Muscle of arm (tissue), 14 donors: Measurements from ENCODE around the gene ORM2. TPM values are rescaled to one million over a fixed set of nuclear protein-coding genes. Genes with fewer than 3 reads are reported as not detected.
A peak's percentile ranks its signal among the peaks of the same experiment; 100 is the strongest.
"Not testable (repeated sequence)": the region's sequence is repeated elsewhere in the genome, so short reads cannot be mapped to it uniquely, and the experiment has no call there.

ENCODE experiments used
- DNase-seq: peaks from one replicate; pipeline ENCODE4 v3.0.0-alpha.2; 2013
- long read RNA-seq, 11 donors: transcript quantifications; one replicate each; lab custom pipeline, GENCODE V29; 2026
- polyA plus RNA-seq, 12 donors: library from polyadenylated mRNA; unstranded; fragments of 120-200 nt; gene quantifications; one replicate each; pipeline ENCODE4 v1.2.1, GENCODE V29; 2013; ENCODE audit not compliant: insufficient read length in 12 of 12

ORM2 gene
- polyA plus RNA-seq = 1 to 10 TPM in 1 of 12 donors, under 1 TPM in 1, not detected in 10; 0.73 to 1.0 TPM
- long read RNA-seq, donor 1 = 0 reads
- long read RNA-seq, donor 2 = 0 reads
- long read RNA-seq, donor 3 = 0 reads
- long read RNA-seq, donor 4 = 0 reads
- long read RNA-seq, donor 5 = 0 reads
- long read RNA-seq, donor 6 = 0 reads
- long read RNA-seq, donor 7 = 0 reads
- long read RNA-seq, donor 8 = 0 reads
- long read RNA-seq, donor 9 = 0 reads
- long read RNA-seq, donor 10 = 0 reads
- long read RNA-seq, donor 11 = 0 reads

DNA sequence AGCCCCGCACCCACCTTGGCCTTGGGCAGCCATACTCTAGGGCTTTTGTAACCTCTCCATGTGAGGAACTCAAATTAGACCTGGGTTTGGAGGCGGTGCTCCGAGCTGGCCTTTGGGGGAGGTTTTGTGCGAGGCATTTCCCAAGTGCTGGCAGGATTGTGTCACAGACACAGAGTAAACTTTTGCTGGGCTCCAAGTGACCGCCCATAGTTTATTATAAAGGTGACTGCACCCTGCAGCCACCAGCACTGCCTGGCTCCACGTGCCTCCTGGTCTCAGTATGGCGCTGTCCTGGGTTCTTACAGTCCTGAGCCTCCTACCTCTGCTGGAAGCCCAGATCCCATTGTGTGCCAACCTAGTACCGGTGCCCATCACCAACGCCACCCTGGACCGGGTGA lies at the start of gene ORM2:
Gene ORM2 (plus strand): TSS at position 245 of the 398 bp plus-strand sequence. CDS start 36 bp downstream, at position 281.
- DNase-seq = not testable (repeated sequence)

DNA sequence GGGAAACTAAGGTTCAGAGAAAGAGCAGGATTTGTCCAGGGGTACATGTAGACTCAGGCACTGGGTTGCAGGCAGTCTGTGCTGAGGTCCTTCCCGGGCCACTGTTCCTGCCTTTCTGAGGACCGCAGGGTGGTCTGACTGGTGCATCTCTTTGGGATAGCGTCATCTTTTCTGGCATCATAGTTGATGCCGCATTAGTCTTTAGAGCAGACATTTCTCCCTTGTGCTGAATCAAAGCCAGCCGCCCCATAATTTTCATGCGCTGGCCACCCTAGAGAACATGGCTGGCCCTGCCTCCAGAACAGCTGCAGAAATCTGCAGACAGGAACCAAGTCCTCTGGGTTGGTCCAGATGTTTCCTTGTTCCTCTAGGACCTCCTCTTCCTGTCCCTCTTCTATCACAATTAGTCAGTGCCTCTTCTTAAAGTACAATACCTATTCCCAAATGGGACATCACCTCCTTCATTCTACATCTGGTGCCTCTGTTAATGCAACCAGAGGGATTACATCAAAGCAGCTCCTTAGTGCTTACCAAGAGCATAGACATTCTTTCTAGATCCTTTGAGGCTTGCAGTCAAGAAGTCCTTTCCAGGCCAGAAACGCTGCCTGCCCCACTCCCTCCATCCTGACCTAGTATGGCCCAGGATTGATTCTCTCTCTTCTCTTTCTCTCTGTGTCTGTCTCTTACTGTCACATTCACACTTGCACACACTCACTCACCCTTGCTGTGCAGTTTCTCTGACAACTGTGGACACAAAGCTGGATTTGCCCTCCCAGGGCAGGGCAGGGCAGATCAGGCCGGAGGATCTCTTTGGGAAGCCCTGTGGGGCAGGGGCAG lies 48.8 kb upstream of the ORM2 start:
- peak; percentile 70 for DNase-seq

DNA sequence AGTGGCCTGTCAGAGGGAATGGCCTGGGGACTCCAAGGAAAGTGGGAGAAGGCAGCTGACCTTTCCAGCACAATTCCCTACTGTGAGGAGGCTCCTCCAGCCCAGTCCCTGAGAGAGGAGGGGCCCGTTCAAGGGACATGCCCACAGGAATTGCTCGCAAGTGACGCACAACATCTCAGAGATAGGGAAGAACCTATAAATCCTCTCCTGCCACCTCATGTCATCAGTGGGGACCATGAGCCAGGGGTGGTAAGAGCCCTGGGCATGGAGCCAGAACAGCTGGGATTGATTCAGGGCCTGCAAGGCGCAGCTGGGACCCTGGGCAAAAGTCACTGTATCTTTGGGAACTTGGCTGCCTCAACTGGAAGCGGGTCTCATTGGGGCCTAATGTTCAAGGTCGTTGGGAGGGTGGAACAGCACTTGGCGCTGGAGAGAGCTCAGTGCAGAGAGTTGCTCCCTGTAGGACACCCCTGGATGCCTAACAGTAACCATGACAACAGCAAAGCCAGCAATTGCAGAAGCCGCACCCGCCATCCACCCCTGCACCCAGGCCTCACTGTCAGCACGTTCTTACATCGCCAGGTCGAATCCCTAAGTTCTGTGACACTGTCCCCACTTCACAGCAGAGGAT lies 48.1 kb upstream of the ORM2 start:
- peak; percentile 84 for DNase-seq

DNA sequence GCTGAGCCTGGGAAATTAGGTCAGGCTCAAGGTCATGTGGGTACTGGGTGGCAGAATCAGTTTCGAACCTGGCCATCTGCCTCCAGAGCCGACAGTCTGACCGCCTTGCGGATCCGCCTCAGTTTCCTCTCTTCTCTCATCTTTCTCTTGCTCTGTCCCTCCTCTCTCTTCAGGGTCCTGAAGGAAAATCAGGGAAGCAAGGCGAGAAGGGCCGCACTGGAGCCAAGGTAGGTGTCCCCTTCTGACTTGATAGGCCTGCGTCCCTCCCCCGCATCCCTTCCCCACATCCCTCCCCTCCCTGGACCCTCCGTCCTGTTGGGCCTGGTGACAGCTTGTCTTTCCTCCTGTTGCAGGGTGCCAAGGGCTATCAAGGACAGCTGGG lies 47.6 kb upstream of the ORM2 start:
- DNase-seq = no peak

DNA sequence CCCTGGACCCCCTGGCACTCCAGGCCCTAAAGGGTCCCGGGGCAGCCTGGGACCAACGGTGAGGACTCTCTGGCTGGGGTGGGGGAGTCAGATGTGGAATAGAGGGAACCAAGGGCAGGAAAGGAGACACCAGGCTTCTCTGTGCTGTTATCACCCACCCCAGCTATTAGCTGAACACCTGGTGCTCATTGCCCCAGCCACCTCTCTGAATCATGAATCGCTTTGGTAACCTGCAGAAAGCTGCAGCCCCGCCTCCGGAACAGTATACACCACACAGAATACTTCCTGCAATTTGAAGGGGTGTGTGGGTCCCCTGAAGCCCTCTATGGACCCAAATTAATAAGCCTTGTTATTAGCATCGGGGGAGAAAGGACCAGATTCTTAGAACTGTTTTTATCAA lies 47.2 kb upstream of the ORM2 start:
- no peak for DNase-seq

DNA sequence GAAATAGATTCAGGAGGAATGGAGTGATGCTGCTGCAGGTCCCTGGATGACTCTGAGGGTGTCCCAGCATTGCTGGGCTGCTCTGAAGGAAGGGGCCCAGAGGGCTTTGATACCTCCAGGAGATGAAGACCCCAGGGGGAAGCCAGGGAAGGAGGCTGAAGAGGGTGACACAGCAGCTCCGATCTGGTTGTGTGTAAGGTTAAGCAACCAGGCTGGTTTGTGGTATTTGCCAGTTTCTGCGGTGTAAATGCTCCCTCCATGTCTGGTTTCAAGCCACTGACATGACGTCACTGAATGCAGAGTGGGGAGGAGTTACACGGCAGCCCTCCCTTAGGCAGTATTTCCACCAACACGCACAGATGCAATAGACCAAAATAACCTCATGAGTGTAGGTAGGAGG lies 46.7 kb upstream of the ORM2 start:
- no peak for DNase-seq

DNA sequence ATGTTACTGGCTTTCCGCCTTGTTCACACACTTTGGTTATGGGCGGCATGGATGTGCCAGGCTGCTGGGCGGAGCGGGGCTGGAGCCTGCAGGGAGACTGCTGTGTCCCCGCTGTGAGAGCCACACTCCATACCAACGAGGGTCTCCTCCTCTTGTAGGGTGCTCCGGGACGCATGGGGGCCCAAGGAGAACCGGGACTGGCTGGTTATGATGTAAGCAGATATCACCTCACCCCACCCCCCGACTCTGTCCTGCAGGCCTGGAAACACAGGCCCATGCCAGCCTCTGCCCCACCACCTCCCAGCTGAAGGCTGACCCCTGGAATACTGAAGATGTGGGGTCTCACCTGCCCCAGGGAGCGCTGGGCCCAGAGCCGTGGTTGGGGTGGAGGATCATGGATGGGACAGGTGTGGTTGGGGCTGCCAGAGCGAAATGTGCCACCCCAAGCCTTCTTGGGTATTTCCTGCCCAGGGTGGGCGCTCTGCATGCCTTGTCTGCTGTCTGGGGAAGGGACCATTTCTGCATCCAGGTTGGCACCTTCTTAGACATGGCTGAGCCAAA lies 46.0 kb upstream of the ORM2 start:
- DNase-seq = no peak

DNA sequence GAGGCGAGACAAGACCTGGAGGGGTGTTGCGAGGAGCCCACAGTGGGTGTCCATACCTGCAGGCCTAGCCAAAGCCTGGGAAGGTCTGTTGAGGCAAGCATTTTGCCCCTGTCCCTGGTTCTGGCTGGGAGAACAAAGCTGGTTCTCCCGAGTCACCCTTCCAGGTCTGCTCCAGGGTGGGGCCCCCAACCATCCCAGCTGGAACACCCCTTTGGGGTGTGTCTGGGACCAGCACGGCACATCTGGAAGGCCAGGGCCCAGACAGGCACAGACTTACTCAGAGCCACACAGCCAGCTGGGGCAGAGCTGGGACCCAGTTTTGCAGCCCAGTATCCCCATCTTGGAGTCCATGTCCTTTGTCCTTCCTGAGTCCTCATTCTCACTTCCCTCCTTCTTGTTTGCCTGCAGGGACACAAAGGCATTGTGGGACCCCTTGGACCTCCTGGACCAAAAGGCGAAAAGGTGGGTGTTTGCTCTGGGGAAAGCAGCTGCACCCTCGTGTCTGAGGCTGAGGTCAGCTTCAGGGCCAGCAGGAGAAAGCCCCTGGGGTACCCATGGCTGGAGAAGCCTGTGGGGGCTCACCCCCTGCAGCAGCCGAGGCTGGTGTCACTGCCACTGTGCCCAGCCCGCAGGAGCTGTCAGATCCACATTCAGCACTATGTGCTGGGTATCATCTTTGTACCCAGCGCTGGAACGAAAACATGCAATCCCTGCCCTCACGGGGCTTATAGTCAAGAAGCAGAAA lies 45.2 kb upstream of the ORM2 start:
- DNase-seq = no peak

DNA sequence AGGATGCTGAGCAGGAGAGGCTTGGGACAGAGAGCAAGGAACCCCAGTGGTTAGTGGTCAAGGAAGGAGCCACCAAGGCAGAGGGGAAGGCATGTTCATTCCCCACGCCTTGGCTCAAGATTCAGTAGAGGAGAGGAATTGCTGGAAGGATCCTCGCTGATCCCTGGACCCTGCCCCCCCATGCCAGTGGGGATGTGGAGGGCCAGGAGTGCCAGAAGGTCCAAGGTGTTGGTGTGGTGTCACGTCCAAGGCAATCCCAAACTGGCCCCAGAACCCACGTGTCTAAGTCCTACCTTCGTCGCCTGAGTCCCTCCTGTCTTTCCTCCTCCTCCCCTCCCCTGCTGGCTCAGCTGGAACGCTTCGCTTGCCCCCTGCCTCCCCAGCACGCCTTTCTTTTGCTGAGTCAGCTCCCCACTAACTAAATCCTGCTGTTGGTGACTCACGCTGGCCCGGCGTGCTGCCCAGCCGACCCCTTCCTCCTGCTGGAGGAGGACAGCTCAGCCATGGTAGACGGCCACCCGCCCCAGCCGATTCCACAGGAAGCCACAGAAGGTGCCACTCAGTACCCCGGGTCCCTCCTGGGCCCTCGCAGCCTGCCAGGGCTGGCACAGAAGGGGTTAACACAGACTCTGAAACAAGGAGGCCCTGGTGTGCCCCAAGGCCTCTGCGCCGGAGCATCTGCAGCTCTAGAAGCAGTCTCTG lies 44.4 kb upstream of the ORM2 start:
- peak; percentile 76 for DNase-seq

DNA sequence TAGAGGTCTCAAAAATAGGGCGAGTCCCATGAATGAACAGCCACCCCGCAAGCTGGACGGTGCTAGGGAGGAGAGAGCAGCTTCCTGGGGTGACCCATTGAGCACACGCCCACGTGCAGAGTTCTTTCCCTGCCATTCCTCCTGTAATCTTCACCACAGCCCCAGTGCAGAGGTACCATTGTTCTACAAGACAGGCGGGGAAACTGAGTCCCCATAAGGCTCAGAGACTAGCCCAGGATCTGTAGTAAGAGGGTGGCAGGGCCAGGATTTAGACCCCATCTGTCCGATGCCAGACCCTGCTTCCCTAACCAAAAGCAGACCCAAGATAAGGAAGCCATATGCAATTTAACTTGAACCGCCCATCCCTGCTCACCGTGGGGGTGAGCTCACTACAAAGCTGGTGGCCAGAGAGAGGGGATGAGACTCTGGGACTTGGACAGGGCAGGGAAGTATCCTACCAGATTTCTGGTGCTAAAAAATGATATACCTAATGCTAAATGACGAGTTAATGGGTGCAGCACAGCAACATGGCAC lies 43.5 kb upstream of the ORM2 start:
- DNase-seq = no peak

DNA sequence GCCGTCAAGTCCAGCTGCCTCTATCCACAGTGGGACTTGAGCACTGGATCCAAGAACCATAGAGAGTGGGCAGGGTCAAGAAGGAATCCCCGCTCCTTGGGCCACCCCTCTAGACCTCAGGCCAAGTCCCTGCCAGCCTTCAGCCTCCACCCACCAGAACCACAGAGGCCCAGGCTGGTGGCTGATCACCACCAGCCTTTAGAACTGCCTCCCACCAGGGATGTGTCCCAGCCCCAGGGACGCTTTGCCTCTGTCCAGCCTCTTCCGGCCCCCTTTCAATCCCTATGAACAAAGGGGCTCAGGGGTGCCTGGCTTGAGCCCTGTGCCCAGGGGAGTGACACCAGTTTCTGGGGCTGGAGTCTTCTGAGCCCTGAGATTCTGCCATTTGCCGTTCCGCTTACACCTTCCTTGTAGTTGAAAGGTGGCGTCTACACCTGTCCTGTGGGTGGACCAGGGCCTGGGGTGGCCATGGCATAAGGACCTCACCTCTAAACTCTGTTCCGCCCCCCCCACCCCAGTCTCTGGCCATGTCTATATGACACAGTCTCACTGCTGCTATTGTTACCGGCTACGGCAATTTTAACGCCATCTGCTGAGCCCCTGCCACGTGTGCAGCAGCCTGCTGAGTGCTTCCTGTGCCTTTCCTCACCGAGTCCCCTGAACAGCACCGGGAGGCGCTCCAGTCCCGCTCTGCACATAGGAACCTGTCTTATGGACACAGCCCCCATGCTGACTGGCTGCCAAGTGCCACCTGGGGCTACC lies 42.5 kb upstream of the ORM2 start:
- no peak for DNase-seq

DNA sequence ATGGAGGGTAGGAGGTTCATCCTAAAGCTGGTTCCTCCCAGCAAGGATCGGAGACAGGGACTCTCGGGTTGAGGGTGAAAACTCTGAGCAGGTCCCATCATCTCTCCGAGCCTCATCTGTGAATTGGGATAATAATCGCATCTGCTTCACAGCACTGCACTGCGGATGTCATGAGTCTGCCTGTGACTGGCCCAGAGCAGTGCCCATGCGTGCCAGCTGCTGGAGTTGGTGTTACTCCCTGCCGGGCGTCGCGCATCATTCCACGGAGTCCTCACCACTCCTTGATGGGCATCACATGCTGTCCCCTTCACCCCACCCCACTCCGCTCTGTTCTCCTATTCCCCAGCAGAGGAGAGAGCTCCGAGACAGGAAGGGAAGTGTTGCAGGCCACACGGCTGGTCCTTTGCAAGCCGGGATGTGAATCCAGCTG lies 41.9 kb upstream of the ORM2 start:
- DNase-seq = no peak

DNA sequence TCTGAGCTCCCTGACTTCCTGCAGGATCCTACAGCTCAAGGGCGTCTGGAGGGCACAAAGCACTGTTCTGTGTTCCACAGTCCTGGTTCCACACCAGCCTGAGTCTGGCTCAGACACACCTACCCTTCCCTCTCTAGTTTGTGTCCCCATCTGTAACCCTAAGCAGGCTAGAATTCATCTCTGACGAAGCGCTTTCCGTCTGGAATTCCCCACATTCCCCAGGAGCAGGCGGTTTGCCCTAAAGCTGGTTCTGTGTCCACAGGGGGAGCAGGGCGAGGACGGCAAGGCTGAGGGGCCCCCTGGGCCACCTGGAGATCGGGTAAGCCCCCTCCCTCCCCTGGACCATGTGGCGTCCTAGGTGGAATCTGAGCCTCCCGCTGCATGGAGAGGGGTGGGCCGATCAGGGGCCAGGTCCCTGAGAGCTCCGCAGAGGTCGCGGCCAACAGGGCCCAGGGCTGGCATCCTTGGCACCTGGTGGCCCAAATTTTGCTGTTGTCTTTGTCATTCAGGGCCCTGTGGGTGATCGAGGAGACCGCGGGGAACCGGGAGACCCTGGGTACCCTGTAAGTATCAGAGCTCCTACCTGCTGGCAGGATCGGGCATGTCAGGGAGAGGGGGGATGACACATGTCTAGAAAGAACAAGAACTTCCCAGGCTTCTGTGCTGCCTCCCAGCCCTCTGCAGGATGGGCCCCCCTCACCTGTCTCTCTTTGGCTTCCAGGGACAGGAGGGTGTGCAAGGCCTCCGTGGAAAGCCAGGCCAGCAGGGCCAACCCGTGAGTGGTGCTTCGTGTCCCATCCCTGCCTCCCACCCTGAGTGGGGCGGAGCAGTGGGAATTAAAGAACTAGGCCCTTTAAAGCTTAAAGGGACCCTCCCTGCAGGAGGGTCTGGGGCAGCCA lies 41.2 kb upstream of the ORM2 start:
- no peak for DNase-seq

DNA sequence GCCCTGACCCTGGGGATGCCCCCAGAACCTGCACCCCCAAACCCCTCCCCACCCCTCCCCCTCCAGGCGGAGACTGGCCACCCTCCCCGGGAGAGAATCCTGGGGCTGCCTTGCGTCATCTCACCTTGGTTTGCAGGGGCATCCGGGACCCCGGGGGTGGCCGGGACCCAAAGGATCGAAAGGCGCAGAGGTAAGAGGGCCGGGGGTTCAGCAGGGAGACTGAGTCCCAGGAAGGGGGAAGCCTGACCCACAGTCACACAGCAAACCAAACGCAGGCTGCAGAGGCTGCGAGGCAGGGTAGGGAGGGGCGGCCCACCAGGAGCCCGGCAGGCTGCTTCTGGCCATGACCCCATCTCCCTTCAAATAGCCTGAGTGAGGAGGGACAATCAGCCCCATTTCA lies 40.6 kb upstream of the ORM2 start:
- no peak for DNase-seq

DNA sequence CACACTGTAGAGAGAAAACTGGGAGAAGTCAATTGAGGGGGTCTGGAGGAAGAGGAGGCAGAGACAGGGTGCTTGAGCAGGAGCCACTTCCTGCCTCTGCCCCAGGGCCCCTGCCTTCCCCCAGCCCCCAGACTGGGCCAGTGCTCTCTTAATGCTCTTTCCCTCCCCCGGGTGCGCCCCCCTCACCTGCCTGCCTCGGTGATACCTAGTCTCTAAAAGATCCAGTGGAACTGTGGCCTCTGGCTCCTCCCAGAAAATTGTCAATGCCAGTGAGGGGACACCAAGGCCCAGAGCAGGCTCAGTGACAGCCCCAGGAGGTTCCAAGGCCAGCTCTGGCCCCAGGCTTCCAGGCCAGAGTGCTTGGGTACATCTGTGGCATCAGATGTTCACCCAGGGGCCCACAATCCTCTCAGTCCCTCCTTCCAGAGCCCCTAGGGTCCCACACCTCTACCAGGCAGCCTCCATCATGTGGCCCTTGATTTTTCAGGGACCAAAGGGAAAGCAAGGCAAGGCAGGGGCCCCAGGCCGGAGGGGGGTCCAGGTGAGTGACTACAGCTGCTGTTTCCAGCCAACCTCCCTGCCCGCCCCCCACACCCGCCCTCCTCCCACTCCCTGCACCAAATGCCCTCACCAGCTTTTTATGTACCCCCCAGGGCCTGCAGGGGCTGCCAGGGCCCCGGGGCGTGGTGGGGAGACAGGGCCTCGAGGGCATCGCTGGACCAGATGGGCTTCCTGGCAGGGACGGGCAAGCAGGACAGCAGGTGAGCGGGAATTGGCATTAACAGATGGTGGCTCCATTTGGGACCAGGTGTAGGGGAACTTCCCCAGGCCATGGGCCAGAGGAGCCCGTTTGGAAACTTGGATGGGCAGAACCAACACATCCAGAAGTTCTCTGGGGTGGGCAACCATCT lies 39.8 kb upstream of the ORM2 start:
- no peak for DNase-seq

DNA sequence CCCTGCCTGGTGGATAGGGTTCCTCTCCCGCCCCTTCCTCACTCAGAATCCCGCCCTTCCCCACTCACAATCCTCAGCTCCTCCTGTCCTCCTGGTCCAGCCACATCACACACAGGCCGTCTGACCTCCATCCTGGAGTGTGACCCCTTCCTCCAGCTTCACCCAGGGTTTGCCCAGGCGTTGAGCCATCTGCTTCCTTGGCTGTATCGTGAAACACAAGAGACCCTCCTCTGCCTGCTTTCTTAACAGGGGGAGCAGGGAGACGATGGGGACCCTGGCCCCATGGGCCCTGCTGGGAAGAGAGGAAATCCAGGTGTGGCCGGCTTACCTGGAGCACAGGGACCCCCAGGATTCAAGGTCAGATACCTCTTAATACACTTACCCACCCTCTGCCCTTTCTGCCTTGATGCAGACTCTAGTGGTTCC lies 39.1 kb upstream of the ORM2 start:
- DNase-seq = no peak

DNA sequence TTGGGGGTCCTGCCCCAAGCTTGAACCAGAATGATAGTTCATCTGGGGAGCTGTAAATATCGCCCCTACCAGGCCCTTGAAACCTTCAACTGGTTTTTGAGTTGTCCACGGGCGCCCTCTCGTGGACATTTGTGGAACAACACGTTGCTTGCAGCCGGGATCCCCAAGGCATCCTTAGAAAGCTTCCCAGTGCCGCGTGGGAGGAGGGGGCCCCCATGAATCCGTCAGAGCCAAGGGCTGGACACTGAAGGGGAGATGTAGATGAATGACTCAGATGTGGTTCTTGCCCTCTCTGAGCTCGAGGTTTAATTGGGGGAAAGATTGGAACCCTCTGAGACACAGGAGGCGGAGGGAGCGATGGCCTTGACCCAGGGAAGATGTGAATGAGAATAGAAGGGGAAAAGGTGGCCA lies 38.6 kb upstream of the ORM2 start:
- DNase-seq = peak; percentile 84
